HG03108 (cell line): Measurements from ENCODE around the gene ZNF214.
"Not testable (repeated sequence)": the region's sequence is repeated elsewhere in the genome, so short reads cannot be mapped to it uniquely, and the experiment has no call there.

Source experiments
- ATAC-seq: cut with Tn5 transposase; IDR thresholded peaks from one replicate; pipeline ENCODE4 v1.9.1; 2021; ENCODE audit warnings: moderate library complexity; ENCODE audit not compliant: unreplicated experiment

The ZNF214 gene

DNA sequence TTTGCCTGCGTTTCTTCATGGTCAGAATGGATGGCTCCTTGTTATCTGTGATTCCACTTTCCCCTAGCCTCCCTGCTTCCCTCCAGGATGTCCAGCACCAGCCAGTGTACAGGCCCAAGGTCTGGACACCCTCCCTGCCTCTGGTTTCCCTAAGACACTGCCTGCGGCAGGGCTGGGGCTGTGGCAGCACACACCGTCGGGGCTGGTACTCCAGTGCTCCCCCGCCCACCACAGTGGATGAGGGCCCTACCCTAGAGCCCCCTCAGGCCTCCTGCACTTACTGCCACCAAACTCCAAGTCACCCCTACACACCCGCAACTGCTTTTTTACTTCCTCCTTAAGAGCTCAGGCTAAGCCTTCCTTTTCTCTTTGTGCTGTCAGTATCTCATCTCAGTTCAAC is 28.9 kb downstream of the ZNF214 start:
- no peak for ATAC-seq

DNA sequence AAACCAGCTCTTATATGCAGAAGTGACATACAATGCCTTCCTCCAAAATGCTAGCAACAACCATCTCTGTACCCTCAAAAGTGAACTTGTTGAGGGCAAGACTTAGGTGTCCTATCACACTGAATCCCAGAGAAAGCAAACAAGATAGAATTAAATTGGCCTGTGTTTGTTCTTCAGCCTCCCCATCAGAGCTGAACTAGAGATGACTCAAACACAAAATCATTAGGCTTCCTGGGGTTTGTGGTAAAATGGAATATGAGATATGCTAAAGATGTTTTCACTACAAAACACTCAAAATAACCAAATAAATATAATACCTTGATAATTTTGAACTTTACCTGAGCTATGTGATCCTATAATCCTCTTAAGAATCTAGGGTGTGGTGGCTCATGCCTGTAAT is 31.6 kb downstream of the ZNF214 start:
- no peak for ATAC-seq

DNA sequence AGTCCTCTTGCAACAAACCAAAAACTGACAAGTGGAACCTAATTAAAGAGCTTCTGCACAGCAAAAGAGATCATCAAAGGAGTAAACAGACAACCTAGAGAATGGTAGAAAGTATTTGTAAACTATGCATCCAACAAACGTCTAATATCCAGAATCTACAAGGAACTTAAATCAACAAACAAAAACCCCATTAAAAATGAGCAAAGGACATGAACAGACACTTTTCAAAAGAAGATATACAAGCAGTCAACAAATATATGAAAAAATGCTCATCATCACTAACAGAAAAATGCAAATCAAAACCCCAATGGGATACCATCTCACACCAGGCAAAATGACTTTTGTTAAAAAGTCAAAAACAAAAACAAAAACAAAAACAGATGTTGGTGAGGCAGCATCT is 33.7 kb downstream of the ZNF214 start:
- ATAC-seq: no peak

DNA sequence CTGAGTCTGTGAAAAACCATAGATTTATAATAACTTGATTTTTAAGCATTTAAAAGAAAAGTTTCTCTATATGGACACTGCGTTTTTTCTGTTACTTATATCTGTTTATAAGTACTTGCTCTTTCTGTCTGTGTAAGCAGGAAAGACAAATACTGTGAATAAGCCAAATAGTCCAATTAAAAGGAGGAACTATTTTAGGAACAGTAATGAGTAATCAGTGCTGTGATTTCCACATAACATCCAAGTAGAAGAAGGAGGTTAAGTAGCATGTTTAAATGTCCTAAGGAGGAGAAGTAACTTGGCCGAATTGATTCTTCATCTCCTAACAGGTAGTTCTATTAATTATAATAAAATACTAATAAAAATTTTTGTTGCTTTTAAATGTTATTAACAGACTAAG is 40.8 kb downstream of the ZNF214 start:
- no peak for ATAC-seq

DNA sequence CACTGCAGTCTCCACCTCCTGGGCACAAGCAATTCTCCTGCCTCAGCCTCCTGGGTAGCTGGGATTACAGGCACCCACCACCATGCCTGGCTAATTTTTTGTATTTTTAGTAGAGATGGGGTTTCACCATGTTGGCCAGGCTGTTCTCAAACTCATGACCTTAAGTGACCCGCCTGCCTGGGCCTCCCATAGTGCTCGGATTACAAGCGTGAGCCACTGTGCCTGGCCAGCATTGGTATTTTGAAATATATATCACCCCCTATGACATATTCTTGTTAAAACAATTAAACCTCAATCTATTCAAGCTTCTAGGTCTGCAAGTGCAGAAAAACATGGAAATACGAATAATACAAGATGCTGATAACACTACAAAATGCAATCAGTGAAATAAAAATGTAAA is 50.3 kb downstream of the ZNF214 start:
- not testable (repeated sequence) for ATAC-seq

DNA sequence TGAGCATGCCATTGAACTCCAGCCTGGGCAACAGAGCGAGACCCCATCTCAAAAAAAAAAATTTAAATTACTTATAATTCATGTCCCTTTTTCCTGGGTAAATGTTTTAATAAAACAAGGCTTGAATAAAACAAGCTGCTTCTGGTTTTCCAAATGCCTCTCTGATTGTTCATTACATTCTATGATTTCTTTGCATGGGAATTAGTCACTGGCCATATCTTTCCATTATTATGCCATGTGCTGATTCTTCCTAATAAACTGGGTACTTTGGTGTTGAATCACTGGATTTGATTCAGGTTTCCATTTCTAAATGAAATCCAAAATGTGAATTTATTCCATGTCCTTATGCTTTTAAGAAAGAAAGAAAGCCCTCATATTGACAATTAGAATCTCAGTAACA is 51.3 kb downstream of the ZNF214 start:
- ATAC-seq: no peak

DNA sequence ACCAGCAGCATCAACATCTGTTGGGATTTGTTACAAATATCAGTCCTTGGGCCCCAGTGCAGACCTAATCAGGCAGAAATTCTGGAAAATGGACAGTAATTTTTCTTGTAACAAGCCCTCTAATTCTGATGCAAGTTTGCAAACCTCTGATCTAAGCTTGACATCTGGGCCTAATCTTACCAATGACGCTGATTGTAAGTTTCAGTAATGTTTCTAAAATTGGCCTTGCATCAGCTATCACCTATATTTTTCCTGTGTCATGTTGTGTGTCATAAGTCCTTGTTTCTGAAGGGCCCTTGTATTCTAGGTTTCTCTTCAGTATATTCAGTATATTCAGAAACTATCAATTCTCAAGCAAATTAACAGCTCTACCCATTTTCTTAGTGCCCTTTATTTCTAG is 57.5 kb downstream of the ZNF214 start:
- ATAC-seq: no peak

DNA sequence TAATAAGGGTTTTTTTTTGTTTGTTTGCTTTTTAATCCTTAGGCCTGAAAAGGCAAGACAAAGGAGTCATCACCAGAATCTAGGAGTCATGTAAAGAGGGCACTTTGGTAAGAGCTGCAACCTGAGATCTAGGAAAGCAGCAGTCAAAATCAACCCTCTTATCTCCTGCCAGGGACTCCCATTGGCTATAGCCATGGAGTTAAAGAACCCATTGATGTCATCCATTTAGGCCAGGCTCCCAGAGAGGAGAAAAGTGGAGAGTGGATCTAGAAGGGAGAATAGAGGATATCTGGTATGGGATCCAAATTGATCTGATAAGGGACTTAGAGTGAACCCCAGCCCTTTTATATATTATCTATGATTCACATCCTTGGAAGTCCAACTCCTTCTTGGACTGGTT is 58.0 kb downstream of the ZNF214 start:
- ATAC-seq: no peak

DNA sequence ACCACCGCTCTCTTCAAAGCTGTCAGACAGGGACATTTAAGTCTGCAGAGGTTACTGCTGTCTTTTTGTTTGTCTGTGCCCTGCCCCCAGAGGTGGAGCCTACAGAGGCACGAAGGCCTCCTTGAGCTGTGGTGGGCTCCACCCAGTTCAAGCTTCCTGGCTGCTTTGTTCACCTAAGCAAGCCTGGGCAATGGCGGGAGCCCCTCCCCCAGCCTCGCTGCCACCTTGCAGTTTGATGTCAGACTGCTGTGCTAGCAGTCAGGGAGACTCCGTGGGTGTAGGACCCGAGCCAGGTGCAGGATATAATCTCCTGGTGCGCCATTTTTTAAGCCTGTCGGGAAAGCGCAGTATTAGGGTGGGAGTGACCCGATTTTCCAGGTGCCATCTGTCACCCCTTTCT is 65.9 kb downstream of the ZNF214 start:
- not testable (repeated sequence) for ATAC-seq
